Gastrocnemius medialis (tissue), 4 donors: ENCODE results near the gene MCOLN2. TPM values are rescaled to one million over a fixed set of nuclear protein-coding genes. Genes with fewer than 3 reads are reported as not detected.

ENCODE experiments used
- ATAC-seq, 2 donors: fragments of 150-250 bp; one replicate each; pipeline ENCODE4 v1.9.1; 2016
- DNase-seq, 2 donors: peaks; one replicate each; pipeline ENCODE4 v3.0.0-alpha.2; 2019
- H3K27ac ChIP-seq, 4 donors: fragments of 200-600 bp; sonication (generic); 1 replicate in 1 of 4; 2 replicates in 3 of 4; pipeline ENCODE4 v1.5.1; 2016 to 2018; ENCODE audit warnings: mild to moderate bottlenecking in 2 of 4, moderate library complexity in 1 of 4
- H3K27me3 ChIP-seq, 3 donors: fragments of 200-600 bp; sonication (generic) in 2 of 3; 1 replicate in 1 of 3; 2 replicates in 2 of 3; pipeline versions ENCODE4 v1.5.1 to v1.6.0; 2016 to 2019; ENCODE audit warnings: mild to moderate bottlenecking in 1 of 3, moderate library complexity in 1 of 3
- H3K36me3 ChIP-seq, 2 donors: fragments of 200-600 bp; sonication (generic) in 1 of 2; one replicate each; pipeline ENCODE4 v1.5.1; 2017 to 2018
- H3K4me1 ChIP-seq, 2 donors: fragments of 200-600 bp; sonication (generic) in 1 of 2; one replicate each; pipeline ENCODE4 v1.5.1; 2016 to 2017; ENCODE audit warnings: mild to moderate bottlenecking in 2 of 2
- H3K4me3 ChIP-seq, 4 donors: fragments of 200-600 bp; sonication (generic) in 3 of 4; 1 replicate in 1 of 4; 2 replicates in 3 of 4; pipeline ENCODE4 v1.5.1; 2016 to 2019; ENCODE audit warnings: mild to moderate bottlenecking in 2 of 4
- H3K9me3 ChIP-seq, 3 donors: fragments of 200-600 bp; sonication (generic) in 2 of 3; 1 replicate in 1 of 3; 2 replicates in 2 of 3; pipeline ENCODE4 v1.5.1; 2016 to 2019
- POLR2A ChIP-seq, 2 donors: fragments of 450-650 bp; IDR thresholded peaks; one replicate each; pipeline ENCODE4 v1.6.1; 2017; ENCODE audit warnings: antibody characterized with exemption in 2 of 2, mild to moderate bottlenecking in 2 of 2, moderate library complexity in 2 of 2
- in situ Hi-C, 4 donors: fragments of 200-750 bp; cut with MboI; loops; one replicate each; pipeline versions ENCODE4 v1.15.0 to v1.8.0; 2017; ENCODE audit warnings: low sequenced_read_pairs in 4 of 4
- intact Hi-C: fragments of 100-400 bp; cut with DNase I; formaldehyde crosslinking; loops from one replicate; pipeline ENCODE4 v1.15.1; 2023; ENCODE audit warnings: low total_unique reads
- total RNA-seq, 4 donors: library from RNA; depleted of rRNA; stranded (reverse); fragments of >200 nt; gene quantifications; one replicate each; pipeline versions ENCODE4 v1.1.0 to v1.2.3, GENCODE V29; 2016
- TF ChIP-seq, protein P1 (sequence below), 5 experiments: fragments of 450-650 bp in 3 of 5; fragments of 200-600 bp in 2 of 5; sonication (generic) in 2 of 5; IDR thresholded peaks in 4 of 5; conservative IDR thresholded peaks in 1 of 5; 1 replicate in 4 of 5; 2 replicates in 1 of 5; pipeline ENCODE4 v1.5.1; 2016 to 2019; ENCODE audit warnings: antibody characterized with exemption in 5 of 5, mild to moderate bottlenecking in 3 of 5, moderate library complexity in 3 of 5

The MCOLN2 gene
- total RNA-seq, 4 donors from 2014 or later = 0.22 to 3.0 TPM; not detected in 2

GRCh38 chr1:84968865-84969264 lies 28.0 kb downstream of the MCOLN2 start:
- no peak for DNase-seq
- Histone ChIP-seq H3K4me1 (no peaks in the 10 kb centered on the region), H3K36me3 (no peaks in the 10 kb centered on the region), H3K27ac (no peak overlapping the region), H3K27me3 (no peaks in the 10 kb centered on the region), H3K9me3 (no peaks in the 10 kb centered on the region), H3K4me3 (no peak overlapping the region)
- no peak for ATAC-seq
- TF ChIP-seq, protein P1, sequence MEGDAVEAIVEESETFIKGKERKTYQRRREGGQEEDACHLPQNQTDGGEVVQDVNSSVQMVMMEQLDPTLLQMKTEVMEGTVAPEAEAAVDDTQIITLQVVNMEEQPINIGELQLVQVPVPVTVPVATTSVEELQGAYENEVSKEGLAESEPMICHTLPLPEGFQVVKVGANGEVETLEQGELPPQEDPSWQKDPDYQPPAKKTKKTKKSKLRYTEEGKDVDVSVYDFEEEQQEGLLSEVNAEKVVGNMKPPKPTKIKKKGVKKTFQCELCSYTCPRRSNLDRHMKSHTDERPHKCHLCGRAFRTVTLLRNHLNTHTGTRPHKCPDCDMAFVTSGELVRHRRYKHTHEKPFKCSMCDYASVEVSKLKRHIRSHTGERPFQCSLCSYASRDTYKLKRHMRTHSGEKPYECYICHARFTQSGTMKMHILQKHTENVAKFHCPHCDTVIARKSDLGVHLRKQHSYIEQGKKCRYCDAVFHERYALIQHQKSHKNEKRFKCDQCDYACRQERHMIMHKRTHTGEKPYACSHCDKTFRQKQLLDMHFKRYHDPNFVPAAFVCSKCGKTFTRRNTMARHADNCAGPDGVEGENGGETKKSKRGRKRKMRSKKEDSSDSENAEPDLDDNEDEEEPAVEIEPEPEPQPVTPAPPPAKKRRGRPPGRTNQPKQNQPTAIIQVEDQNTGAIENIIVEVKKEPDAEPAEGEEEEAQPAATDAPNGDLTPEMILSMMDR (IDR thresholded peaks at IDR 0.05 in 4 of 5, conservative IDR thresholded peaks at IDR 0.05 in 1 of 5) = no peak
- no peak for TF ChIP-seq POLR2A (IDR thresholded peaks at IDR 0.05)
- in situ Hi-C loops = no loop called here
- intact Hi-C loops = no loop called here

- no peak overlapping the region for H3K27ac ChIP-seq
- H3K4me3 ChIP-seq = no peak overlapping the region
- H3K36me3 ChIP-seq = no peaks in the 10 kb centered on the region
- H3K4me1 ChIP-seq = no peaks in the 10 kb centered on the region
- ATAC-seq = no peak
- no peak for TF ChIP-seq POLR2A (IDR thresholded peaks at IDR 0.05)
- TF ChIP-seq, protein P1 (IDR thresholded peaks at IDR 0.05 in 4 of 5, conservative IDR thresholded peaks at IDR 0.05 in 1 of 5) = no peak
- H3K27me3 ChIP-seq = no peaks in the 10 kb centered on the region
- no peaks in the 10 kb centered on the region for H3K9me3 ChIP-seq
- in situ Hi-C loops = no loop called here
- intact Hi-C loops = no loop called here
- DNase-seq = no peak
These were observed 28.8 kb downstream of the MCOLN2 start for GRCh38 chr1:84968101-84968500.

- Histone ChIP-seq H3K4me3 (no peak overlapping the region), H3K36me3 (no peaks in the 10 kb centered on the region), H3K27ac (no peak overlapping the region), H3K27me3 (no peaks in the 10 kb centered on the region), H3K4me1 (no peaks in the 10 kb centered on the region), H3K9me3 (no peaks in the 10 kb centered on the region)
- TF ChIP-seq POLR2A (IDR thresholded peaks at IDR 0.05) = no peak
- TF ChIP-seq, protein P1 (IDR thresholded peaks at IDR 0.05 in 4 of 5, conservative IDR thresholded peaks at IDR 0.05 in 1 of 5) = no peak
- intact Hi-C loops (no loop called here), in situ Hi-C loops (no loop called here)
- DNase-seq = no peak
- no peak for ATAC-seq
These were observed 29.2 kb downstream of the MCOLN2 start for GRCh38 chr1:84967666-84968065.

- H3K27ac ChIP-seq = no peak overlapping the region
- in situ Hi-C loops = no loop called here
- H3K27me3 ChIP-seq = no peaks in the 10 kb centered on the region
- intact Hi-C loops = no loop called here
- H3K4me1 ChIP-seq = no peaks in the 10 kb centered on the region
- no peak overlapping the region for H3K4me3 ChIP-seq
- TF ChIP-seq, protein P1 (IDR thresholded peaks at IDR 0.05 in 4 of 5, conservative IDR thresholded peaks at IDR 0.05 in 1 of 5) = no peak
- TF ChIP-seq POLR2A (IDR thresholded peaks at IDR 0.05) = no peak
- DNase-seq (no peak), ATAC-seq (no peak)
- H3K36me3 ChIP-seq = no peaks in the 10 kb centered on the region
- H3K9me3 ChIP-seq = no peaks in the 10 kb centered on the region
These were observed 33.9 kb downstream of the MCOLN2 start for GRCh38 chr1:84963021-84963420.

DNA sequence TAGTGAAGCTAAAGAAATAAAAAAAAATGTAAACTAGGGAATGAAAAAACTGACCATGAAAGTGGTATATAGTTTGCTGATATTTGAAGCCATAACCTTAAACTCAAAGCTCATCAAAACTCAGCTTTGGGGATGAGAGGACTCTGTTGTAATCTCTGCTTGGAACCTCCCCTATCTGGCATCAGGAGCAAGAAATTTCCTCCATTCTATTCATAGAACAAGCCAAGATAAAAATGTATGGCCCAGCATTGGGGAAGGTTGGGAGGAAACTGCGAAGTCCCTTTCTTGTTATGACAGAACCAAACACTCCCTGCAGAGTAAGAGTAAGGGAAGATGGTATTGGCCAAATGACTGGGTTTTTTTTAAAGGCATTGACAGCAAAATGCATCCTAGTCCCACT lies 35.6 kb downstream of the MCOLN2 start:
- no peak for ATAC-seq
- no peaks in the 10 kb centered on the region for H3K36me3 ChIP-seq
- no peaks in the 10 kb centered on the region for H3K4me1 ChIP-seq
- no peak overlapping the region for H3K27ac ChIP-seq
- TF ChIP-seq, protein P1 (IDR thresholded peaks at IDR 0.05 in 4 of 5, conservative IDR thresholded peaks at IDR 0.05 in 1 of 5) = no peak
- no peak for TF ChIP-seq POLR2A (IDR thresholded peaks at IDR 0.05)
- no peak for DNase-seq
- H3K4me3 ChIP-seq = no peak overlapping the region
- H3K27me3 ChIP-seq = no peaks in the 10 kb centered on the region
- no peaks in the 10 kb centered on the region for H3K9me3 ChIP-seq
- in situ Hi-C loops (no loop called here), intact Hi-C loops (no loop called here)
